GM19467 (cell line): ENCODE results near the gene OR52A1.

Experiments
- ATAC-seq: cut with Tn5 transposase; IDR thresholded peaks from one replicate; pipeline ENCODE4 v1.9.1; 2021; ENCODE audit warnings: mild to moderate bottlenecking, moderate library complexity; ENCODE audit not compliant: unreplicated experiment

Gene OR52A1

GRCh38 chr11:5136261-5136660 is 18.3 kb downstream of the OR52A1 start:
- no peak for ATAC-seq

- no peak for ATAC-seq
These were observed 22.8 kb downstream of the OR52A1 start for GRCh38 chr11:5131584-5132335.

DNA sequence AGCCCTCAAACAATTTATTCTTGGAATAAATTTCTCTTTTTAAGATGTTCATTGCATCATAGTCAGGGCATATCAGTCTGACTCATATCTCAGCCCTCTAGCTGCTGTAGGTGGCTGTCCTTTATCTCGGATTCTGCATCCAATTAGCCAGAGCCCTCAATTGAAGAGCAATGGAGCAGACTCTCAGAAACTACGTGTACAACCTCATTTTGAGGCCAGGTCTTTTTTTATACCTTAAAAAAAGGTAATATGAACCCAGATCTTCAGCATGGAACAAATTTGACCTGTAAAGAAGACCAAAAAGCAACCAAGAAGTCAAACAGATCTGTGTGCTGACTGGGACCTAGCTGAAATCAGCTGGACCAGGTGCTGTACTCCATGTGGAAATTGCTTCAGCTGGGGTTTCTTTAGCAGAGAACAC is 25.1 kb downstream of the OR52A1 start:
- no peak for ATAC-seq

- no peak for ATAC-seq
These were observed 29.5 kb downstream of the OR52A1 start for GRCh38 chr11:5124891-5125620.

- peak; percentile 95 for ATAC-seq
These were observed 30.6 kb downstream of the OR52A1 start for GRCh38 chr11:5123802-5124521.

DNA sequence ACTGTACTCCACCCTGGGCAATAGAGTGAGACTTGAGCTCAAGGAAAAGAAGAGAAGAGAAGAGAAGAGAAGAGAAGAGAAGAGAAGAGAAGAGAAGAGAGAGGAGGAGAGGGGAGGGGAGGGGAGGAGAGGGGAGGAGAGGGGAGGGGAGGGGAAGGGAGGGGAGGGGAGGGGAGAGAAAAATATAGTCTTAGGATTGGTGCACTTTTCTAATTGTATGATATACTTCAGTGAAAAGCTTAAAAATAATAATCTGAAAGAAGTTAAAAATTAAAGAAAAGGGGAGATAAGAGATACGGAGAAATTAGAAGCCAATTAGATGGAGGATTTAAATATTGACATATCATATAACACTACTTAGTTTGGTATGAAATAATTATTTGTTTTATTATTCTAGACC is 35.7 kb downstream of the OR52A1 start:
- ATAC-seq, result no peak

- ATAC-seq, result no peak
These were observed 37.0 kb downstream of the OR52A1 start for GRCh38 chr11:5117588-5117987.

DNA sequence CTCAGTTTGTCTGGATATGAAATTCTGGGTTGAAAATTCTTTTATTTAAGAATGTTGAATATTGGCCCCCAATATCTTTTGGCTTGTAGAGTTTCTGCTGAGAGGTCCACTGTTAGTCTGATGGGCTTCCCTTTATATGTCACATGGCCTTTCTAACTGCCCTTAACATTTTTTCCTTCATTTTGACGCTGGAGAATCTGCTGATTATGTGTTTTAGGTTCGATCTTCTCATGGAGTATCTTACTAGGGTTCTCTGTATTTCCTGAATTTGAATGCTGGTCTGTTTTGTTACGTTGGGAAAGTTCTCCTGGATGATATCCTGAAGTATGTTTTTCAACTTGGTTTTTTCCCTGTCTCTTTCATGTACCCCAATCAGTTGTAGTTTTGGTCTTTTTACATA is 39.2 kb downstream of the OR52A1 start:
- ATAC-seq, result no peak

DNA sequence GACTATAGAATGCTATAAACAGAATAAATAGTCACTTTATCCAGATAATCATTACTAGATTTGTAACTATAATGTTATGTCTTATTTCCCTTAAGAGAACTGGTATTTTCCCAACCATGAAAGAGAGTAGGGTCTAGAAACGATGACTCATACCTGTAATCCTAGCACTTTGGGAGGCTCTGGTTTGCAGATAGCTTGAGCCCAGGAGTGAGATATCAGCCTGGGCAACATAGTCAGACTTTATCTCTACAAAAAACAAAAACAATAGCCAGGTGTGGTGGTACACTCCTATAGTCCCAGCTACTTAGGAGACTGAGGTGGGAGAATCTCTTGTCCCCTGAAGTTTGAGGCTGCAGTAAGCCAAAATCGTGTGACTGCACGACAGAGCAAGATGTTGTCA is 47.3 kb downstream of the OR52A1 start:
- ATAC-seq, result no peak

GRCh38 chr11:5103066-5103465 is 51.5 kb downstream of the OR52A1 start:
- ATAC-seq, result no peak

DNA sequence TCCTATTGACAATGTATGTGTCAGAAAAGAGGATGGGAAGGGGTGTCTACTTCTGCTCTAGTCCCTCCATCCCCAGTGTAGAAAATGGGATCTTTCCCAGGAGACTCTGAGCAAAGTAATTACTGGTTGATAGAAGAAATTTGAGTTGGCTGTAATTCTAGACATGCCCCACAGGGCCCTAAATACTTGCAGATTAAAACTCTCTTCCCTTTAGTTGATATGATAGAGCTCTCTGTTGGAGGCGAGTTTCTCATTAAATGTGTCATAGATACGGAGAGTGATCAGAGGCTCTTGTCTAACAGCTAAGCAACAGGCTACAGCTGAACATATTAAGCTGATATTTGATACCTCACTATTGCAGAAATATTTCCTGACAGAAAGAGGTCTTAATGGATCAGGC is 52.3 kb downstream of the OR52A1 start:
- no peak for ATAC-seq

GRCh38 chr11:5096011-5096410 is 58.5 kb downstream of the OR52A1 start:
- no peak for ATAC-seq
